UCSD-AML1 (cell line): Measurements from ENCODE around the gene CHST15.

Source experiments
- DNase-seq: peaks from one replicate; lab custom pipeline; 2025; ENCODE audit not compliant: unreplicated experiment; lab: John Stamatoyannopoulos, UW

The CHST15 gene

DNA sequence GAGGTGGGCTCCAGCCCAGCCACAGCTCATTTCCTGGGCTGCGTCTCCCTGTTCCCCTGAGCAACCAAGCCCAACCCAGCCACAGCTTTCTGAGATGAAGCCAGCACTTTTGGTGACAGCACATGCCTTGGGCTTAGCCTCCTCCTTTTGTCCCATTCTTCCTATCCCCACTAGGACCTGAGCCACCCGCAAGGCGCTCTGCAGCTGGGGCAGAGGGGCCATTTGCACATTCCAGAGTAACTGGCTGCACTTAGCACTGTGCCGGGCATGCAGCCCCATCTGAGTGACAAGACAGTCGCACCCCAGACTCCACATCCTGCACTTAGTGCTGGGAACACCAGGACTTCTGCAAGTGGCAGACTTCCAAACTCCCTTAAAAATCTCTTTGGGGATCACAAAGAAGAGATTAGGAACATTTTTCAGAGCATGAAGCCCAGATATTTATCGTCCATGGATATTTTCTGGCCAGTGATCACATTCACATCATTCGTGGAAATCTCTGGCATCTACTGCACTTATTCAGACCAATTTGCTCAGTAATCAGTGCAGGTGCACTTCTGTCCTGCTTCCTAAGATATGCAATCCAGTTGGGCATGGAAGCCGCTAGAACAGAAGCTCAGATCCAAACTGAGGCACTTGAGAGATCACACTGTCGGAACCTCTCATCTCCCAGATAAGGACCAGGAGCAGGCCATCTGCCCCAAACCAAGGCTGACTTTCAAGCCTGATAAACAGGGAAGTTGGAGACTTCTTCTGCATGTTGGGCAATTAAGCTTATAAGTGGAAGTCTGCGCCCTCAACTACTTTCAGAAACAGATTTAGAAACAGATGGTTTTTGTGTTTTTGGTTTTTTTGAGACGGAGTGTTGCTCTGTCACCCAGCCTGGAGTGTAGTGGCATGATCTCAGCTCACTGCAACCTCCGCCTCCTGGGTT, 26.4 kb downstream of the CHST15 start:
- no peak for DNase-seq

DNA sequence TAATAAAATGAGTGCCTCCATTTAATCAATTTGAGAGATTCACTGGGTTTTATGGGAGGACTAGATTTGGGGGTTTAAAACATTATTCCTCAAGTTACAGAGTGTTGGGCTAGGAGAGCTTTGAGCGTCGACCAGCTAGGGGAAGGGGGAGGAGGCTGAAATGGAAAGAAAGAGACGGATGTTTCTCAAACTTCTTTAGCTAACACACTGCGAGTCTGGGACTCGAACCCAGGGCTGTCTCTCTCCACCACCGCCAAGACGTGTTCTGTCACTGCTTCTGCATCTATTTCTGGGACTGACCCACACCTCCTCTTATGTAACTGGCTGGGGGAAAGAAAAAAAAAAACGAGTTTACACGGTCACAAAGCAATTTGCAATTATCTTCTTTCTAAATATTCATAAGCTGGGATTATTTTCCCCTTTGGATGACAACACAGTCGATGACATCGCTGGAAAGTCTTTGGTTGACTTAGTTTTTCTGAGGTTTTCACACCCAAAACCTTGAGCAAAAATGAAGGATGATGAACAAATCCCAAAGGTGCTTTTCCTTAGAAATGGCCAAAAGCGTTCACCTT, 27.2 kb downstream of the CHST15 start:
- no peak for DNase-seq

DNA sequence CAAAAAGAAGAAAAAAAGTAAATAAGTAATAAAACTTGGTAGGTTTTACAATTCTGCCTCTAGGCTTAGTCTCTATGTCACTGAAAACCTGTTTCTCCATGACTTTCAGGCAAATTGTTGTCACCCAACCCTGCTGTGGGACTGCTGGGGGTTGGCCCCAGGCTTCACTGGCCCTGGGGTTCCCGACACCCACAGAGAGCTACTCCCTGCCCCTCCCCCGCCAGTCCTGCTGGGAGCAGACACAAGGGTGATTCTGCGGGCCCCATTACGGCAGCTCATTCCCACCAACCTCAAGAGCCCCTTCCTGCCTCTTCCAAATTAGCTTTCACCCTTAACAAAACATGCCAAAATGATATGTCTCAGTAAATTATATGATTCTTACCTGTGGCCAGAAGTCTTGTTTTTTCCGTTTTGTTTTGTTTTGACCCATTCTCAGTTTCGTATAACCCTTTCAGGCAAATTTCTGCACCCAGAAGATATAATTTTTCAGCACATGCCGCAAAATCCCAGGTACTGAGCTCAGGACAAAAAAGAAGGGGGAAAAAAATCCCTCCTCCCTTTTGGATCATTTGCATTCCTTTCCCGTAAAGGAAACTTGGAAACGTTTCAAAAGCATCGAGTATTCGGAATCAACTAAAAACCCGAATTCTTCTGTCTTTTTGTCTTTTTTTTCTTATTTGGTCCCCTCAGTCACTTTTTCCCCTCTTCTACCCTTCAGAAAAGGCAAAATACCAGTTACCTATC, 27.8 kb downstream of the CHST15 start:
- no peak for DNase-seq

DNA sequence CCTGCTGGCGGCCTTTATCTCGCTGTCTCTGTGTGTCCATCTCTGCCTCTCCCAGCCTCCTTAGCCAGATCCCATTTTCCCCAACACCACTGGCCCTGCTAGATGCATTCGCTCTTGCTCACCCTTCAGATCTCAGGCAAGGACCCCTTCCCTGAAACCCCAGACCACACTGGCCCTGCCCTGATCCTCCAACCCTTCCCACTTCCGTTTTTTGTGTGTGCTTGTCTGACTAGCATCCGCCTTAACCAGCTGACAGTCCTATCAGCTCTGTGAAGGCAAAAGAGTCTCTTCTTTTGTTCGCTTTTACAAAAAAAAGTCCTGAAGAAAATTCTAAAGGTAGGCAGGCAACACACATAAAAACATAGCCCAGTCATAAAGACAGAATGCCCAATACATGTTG, 28.7 kb downstream of the CHST15 start:
- DNase-seq: peak; percentile 21

DNA sequence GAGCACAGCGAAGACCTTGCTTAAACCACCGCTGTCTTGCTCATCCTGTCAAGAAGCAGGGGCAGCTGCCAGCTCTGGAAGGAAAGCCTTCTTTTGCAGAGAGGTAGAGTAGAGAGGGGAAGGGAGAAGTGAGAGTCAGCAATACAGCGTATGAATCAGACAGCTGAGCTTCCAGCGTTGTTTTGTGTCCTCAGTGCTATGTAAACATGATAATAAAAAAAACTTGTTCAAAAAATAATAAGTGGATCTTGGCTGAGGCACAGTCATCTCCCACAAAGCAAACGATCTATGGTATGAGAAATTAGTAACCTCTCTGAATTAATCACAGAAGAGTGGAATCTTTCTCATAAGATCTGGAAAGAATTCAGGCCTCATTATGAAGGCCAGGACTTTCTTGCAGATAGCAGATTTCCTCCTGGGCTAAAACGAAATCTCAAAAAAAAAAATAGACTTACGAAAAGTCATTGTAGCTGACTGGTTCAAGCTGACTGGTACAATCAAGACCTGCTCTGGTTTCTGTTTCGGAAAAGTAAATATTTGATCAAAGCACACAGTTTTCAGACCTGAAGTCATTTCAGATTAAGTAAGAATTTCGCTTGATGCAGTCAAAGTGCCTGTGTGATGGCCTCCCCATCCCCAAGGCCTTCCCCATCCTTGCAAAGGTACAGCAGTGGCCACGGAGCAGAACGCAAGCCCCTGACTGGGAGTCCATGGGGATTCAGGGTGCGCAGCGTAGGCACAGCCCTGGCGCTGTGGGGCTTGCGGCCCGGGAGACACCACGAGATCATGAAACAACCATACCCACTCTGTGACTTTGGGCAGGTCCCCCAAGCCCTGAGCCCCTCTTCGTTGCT, 29.4 kb downstream of the CHST15 start:
- DNase-seq: no peak

DNA sequence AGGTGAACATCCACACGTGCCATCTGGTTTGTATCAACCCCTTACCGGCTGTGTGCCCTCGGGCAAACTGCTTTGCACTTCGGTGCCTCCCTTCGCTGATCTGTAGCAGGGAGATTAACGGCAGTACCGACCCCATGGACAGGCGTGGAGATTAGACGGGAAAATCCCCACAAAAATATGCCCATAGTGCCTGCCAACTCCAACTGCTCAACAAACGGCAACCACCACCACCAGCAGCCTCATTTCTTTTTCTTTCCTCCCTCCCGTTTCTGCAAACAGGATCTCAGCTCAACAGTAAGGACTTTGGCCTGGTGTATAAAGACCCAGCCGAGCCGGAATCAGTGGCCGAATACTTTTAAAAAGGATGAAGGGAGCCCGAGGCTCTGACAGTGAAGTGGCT, 31.0 kb downstream of the CHST15 start:
- DNase-seq: no peak

DNA sequence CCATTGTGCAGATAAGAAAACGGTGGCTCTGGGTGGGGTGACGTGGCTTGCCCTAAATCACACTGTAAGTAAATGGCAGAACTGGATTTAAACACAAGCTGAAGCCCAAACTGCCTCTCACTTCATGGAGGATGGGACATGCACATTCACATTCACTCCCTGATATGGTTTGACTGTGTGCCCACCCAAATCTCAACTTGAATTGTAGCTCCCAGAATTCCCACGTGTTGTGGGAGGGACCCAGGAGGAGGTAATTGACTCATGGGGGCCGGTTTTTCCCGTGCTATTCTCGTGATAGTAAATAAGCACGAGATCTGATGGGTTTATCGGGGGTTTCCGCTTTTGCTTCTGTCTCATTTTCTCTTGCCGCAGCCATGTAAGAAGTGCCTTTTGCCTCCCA, 32.4 kb downstream of the CHST15 start:
- DNase-seq: no peak

DNA sequence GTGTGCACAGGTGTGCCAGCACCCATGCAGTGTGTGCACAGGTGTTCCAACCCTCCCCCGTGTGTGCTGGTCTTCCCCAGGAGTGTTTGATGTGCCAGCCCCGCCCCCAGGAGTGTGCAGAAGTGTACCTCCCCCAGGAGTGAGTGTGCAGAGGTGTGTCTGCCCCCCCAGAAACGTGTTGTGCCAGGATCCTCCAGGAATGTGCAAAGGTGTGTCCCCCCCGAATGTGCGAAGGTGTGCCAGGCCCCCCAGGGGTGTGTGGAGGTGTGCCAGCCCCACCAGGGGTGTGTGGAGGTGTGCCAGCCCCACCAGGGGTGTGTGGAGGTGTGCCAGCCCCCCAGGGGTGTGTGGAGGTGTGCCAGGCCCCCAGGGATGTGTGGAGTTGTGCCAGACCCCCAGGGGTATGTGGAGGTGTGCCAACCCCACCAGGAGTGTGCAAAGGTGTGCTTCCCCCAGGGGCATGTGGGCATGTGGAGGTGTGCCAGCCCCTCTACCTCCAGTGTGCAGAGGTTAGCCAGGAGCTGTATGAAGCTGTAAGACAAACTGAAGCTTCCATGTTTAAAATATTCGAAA, 33.2 kb downstream of the CHST15 start:
- no peak for DNase-seq

DNA sequence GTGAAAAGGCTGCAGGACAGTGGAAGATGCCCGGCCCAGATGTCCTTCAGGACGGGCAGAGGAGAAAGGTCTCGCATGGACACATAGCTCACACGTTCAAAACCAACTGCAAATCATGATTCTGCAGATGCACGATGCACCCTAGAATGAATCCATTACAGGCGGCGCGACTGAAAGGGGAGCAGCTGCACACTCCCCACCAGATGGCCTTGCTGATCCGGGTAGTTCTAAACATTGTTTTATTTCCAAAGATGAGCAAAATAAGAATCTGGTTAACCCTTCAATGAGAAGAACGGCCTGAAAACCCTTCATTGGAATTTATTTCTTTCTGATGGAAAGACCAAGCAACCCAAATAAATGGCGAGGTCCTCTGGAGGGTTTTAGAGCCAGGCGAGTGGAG, 33.8 kb downstream of the CHST15 start:
- no peak for DNase-seq

DNA sequence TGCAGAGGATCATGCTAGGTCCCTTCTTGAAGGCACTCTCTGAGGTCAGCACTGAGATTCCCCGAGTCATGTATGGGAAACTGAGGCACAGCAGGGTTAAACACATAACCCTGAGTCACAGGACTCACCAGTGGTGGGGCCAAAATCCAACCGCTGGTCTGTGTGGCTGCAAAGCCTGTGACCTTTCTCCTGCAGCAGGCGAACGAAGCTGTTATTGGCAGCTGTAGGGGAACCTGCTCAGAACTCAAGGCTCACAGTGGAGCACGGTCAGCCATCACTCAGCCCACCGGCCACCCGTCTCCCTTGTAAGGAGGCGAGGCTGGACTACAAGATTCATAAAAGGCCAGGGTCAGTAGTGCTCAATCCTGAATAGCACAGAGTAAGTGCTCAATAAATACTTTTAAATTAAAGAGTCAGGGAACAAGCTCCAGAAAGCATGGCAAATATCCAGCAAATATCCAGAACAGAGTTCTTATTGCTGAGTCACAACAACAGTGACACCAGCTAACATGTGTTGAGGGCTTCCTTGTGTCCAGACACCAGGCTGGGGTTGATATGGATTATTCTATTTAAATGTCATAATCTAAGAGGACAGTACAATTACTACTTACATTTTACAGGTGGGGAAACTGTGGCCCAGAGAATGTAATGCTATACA, 34.9 kb downstream of the CHST15 start:
- DNase-seq: no peak

DNA sequence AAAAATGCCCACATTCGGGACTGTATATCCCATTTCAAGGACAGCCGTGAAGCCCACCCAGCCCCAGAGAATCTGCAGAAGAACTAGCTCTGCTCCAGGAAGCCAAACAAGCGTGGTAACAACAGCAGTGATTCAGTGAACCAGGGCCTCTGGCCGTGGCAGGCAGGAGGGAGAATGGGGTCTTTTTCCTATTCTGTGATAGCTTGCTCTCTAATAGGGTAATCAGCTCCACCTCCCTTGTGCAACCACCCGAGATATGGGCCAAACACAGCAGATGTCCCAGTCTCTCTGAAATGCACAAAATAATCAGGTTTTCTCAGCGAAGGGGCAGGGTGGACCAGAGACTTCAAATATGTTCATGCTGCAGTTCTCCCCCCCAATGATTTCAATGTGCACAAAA, 35.8 kb downstream of the CHST15 start:
- DNase-seq: no peak

DNA sequence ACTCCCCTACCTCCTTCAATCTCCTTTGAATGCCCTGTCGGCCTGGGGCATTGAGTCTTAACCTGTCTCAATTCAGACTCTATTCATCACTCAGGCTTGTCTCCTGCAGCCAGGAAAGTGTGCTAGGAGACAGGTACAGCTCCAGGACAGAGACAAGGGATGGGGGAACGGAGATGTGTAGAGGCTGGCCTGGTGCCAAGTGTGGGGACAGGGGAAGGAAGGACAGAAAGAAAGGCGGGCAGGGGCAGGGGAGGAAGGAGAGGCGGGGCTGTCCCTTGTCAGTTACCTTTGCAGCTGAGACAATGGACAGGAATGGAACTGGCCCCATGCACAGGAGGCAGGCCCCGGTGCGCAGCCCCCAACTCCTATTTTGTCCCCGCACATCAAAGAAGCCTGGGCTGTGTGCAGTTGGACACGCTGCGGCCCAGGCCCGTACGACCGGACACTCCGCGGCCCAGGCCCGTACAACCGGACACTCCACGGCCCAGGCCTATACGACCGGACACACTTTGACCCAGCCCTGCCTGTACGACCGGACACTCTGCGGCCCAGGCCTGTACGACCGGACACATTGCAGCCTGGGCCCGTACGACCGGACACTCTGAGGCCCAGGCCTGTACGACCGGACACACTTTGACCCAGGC, 36.9 kb downstream of the CHST15 start:
- no peak for DNase-seq

DNA sequence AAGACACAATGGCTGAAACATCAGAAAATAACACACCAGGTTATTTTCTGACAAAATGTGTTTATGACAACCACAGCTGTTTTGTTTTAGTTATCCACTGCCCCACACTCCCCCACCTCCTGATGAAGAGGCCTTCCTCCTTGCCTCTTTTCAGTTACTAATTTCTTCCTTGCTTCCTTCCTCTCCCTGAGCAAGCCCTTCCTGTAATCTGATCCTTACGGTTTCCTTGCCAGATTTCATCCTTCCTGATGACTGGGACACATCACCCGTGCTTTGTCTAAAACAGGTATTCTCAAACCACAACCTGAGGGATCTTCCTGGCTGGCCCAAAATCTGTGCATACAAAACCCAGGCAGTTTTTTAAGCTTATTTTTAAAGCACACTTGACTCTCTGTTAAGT, 39.4 kb downstream of the CHST15 start:
- DNase-seq: no peak

DNA sequence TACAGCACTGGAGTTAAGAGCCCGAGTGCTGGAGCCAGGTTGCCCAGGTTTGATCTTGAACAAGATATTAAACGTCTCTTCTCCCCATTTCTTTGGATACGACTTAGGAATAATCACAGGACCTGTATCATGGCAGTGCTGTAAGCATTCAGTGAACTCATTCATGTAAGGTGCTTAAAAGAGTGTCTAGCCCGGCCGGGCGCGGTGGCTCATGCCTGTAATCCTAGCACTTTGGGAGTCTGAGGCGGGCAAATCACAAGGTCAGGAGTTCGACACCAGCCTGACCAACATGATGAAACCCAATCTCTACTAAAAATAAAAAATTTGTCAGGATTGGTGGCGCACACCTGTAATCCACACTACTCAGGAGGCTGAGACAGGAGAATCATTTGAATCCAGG, 40.8 kb downstream of the CHST15 start:
- DNase-seq: no peak

DNA sequence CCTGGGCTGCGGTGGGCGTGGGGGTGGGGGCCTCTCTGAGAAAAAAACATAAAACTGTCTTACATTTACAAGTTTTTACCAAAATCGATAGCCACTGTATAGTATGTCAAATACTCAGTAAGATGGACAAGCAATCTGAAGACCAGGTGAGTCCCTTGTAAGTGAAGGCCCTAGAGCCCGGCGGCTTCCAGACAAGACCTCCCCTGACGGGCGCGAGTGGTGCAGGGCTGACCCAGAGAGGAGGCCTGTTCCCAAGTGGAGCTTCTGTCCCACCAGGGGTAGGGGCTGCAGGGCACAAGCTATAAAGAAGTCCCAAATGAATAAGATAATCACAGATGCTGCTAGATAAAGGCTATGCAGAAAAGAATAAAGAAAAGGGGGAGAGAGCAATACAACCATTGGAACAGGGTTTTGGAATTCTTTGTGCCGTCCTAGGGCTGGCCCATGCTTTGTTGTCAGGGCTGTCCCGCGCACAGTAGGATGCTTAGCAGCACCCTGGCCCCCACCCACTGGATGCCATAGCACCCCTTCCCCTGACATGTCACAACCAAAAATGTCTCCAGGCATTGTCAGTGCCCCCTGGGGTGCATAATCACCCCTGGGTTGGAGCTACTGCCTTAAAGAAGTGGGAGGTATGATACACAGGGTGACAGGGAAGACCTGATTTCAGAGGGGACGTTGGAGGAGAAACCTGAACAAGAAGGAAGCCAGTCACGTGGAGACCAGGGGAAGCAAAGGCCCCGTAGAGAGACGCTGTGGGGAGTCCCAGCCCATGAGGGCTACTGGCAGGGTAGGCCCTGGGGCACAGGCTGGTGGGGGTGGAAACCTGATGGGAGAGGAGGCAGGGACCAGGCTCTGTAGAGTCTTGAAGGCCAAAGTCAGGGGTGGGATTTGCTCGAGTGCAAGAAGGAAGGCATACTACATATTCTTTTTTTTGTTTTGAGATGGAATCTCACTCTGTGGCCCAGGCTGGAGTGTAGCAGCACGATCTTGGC, 43.1 kb downstream of the CHST15 start:
- no peak for DNase-seq

DNA sequence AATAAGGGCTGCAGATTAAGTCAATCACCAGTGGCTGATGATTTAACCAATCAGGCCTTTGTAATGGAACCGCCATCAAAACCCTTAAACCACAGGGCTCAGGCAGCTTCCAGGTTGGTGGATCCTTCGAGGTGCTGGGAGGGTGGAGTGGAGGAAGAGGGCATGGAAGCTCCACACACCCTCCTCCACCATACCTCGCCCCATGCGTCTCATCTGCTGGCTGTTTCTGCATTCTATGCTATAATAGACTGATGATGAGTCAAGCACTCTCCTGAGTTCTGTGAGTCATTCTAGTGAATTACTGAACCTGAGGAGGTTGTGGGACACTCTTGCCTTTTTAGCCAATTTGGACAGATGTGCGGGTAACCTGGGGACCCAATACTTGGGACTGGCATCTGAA, 43.9 kb downstream of the CHST15 start:
- no peak for DNase-seq

DNA sequence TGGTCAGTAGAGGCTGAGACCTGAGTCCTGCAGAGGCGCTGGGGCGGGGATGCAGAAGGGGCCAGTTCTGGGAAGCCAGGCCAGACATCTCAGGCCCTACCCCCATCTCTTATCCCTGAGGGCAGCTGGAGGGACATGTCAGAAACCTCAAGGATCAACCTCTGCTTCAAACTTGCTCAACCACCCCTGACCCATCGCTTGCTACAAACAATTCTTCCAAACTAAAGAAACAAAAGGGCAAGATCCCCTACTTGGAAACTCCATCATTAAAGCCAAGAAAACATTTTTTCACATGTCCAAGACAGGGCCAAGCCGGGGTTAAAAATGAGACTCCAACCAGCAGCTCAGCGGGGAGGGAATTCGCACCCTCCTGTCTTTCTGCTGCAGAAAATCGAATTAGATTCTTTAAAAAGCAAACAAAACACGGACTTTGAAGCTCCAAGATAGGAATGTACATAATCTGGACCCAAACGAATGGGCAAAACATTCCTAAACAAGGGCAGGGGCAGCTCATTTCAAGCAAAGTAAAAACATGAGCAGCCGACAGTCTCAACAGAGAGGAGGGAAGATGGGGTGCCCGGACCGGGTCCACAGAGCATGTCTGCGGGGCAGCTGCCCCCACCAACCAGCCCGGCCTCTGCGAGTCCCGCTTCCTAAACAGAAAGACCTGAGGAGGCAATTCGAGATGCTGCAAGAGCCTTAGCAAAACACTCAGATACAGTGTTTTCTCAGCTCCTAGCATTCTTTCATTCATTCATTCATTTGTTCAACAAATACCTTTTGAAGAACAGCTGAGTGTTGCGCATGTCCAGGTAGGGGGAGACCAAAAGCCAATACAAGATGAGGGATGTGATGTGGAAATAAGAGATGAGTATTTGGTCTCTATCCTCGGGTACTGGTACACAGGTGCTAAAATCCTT, 44.8 kb downstream of the CHST15 start:
- DNase-seq: no peak
